ENCODE measurements around the gene SNRPE.

The SNRPE gene

GRCh38 chr1:203888807-203889251 lies 27.4 kb downstream of the SNRPE start:
- no peak for DNase-seq

GRCh38 chr1:203891950-203892349 lies 30.6 kb downstream of the SNRPE start:
- DNase-seq, result no peak

DNA sequence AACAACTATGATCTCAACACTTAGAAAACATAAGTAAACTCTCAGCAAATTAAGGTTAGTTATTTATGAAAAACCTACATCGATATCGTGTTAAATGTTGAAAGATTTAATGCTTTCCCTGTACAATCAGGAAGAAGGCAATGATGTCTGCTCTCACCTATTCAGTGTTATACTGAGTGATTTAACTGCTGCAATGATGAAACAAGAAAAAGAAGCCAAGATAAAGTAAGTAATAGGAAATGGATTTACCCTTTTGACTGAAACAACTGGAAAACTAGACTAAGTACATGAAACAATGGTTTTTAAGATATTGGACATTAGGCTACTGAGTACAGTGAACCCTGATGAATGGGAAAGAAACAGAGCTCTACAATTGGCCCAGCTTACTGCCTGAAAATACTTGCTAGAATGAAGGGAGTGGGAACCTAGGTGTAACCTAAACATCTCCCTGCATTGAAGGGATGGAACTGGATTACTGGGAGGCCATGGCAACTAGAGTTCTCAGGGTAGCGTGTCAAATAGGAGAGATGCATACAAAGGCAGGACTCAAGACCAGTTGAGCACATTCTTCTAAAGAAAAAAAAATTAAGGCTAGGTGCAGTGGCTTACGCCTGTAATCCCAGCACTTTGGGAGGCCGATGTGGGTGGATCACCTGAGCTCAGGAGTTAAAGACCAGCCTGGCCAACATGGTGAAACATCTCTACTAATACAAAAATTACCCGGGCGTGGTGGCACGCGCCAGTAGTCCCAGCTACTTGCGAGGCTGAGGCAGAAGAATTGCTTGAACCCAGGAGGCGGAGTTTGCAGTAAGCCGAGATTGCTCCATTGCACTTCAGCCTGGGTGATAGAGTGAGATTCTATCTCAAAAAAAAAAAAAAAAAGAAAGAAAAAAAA lies 37.3 kb downstream of the SNRPE start:
- no peak for DNase-seq

- DNase-seq, result no peak
Observed at GRCh38 chr1:203899353-203899716, 37.9 kb downstream of the SNRPE start.

GRCh38 chr1:203899869-203900714 lies 38.7 kb downstream of the SNRPE start:
- no peak for DNase-seq

DNA sequence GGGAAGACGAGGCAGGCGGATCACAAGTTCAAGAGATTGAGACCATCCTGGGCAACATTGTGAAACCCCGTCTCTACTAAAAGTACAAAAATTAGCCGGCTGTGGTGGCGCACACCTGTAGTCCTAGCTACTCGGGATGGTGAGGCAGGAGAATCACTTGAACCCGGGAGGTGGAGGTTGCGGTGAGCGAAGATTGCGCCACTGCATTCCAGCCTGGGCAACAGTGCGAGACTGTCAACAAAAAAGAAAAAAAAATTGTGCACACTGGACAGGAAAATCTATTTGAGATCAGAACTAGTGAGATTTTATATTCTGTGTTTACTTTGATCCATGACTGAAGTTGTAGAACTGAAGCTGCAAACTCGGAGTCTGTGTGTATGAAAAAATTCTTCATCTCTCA lies 40.2 kb downstream of the SNRPE start:
- no peak for DNase-seq

DNA sequence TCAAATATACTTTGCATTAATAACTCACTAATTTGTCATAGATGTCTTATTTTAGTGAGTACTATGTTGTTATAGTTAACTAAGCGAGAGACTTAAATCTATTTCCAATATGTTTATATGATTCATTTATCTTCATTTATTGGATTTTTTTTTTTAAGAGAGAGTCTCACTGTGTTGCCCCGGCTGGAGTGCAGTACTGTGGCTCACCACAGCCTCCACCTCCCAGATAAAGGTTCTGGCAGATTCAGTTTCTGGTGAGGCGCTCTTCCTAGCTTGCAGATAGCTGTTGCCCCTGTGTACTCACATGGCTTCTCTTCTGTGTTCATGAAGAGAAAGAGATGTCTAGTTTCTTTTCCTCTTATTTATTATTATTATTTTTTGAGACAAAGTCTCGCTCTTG lies 43.9 kb downstream of the SNRPE start:
- no peak for DNase-seq

DNA sequence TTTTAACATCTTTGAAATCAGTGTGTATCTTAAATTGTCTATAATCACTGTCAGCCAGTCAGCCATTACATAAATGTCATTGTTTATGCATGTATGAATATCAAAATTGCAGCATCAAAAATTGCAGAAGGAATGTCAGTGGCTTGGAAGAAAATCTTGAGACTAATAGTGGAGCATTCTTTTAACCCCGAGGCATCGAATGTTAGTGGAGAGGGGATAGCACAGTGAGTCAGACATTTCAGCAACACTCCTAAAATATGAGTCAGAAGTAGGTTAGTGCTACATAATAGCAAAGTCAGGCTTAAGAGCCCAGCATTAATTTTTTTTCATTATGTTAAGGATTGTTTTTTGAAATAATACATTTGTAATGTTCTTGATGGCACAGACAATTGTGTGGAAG lies 45.5 kb downstream of the SNRPE start:
- DNase-seq, result no peak

GRCh38 chr1:203907901-203908300 lies 46.5 kb downstream of the SNRPE start:
- DNase-seq, result no peak

DNA sequence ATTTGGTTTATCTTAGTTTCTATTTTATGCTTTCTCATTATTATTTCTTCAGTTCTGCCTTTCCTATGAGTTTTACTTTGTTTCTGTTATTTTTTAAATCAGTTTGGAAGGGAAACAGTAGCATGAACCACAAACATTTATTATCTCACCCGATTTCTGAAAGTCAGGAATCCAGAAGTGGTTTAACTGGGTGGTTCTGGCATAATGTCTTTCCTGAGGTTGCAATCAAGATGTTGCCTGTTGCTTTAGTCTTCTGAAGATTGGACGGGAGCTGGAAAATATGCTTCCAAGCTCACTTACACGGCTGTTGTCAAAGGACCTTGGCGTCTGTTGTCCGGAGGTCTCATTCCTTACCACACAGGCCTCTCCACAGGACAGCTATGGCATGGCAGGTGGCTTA lies 50.4 kb downstream of the SNRPE start:
- no peak for DNase-seq

- no peak for DNase-seq
Observed at GRCh38 chr1:203913073-203913521, 51.7 kb downstream of the SNRPE start.

- DNase-seq, result no peak
Observed at GRCh38 chr1:203914292-203914691, 52.9 kb downstream of the SNRPE start.

DNA sequence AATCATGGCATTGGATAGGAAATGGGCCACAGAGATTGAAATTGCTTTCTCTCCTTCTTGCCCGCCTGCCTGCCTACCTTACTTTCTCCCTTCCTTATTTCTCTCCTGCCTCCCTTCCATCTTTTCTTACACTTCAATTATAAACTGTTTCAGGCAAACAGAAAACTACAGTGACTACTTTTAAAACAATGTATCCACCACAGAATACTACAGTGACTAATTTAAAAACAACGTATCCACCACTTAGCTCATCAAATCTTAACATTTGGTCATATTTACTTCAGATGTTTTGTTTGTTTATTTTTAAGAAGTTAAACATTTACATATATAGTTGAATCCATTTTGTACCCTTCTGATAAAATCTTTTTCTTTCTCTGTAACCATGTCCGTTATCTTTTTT lies 54.4 kb downstream of the SNRPE start:
- no peak for DNase-seq

DNA sequence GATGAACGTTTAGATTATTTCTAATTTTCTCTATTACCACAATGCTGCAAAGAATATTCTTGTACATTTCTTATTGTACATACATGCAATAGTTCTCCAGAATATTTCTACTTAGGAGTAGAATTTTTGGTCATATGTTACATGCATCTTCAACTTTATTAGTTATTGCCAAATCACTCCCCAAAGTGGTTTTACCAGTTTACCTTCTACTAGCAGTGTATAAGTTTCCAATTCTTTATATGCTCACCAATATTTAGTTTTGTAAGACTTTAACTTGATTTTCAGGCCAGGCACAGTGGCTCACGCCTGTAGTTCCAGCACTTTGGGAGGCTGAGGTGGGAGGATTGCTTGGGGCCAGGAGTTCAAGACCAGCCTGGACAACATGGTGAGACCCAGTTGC lies 55.4 kb downstream of the SNRPE start:
- no peak for DNase-seq
